GM18499 (cell line): Measurements from ENCODE around the gene PODN.

ENCODE experiments used
- ATAC-seq: cut with Tn5 transposase; IDR thresholded peaks from one replicate; pipeline ENCODE4 v1.9.1; 2021; ENCODE audit warnings: moderate number of reproducible peaks; ENCODE audit not compliant: insufficient read depth, unreplicated experiment

PODN gene

DNA sequence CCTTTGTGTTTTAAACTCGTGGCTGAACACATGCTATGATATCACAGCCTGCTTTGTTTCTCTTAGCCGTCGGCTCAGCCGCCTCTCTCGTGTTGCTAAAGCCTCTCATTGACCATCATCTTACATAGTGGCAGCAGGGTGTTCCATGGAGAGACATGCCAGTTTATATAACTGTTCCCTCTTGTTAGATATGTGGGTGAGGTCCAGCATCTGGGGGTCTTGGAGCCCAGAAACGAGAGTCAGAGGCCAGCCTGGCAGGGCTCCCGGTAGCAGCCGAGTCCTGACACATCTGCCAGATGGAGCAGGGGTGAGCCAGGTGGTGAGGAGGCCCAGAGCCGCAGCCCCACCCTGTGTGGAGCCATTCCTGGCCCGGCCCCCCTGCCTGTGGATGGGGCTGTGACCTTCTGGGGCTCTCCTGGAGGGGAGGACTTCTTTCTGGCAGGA is 11.9 kb downstream of the PODN start:
- ATAC-seq: no peak

DNA sequence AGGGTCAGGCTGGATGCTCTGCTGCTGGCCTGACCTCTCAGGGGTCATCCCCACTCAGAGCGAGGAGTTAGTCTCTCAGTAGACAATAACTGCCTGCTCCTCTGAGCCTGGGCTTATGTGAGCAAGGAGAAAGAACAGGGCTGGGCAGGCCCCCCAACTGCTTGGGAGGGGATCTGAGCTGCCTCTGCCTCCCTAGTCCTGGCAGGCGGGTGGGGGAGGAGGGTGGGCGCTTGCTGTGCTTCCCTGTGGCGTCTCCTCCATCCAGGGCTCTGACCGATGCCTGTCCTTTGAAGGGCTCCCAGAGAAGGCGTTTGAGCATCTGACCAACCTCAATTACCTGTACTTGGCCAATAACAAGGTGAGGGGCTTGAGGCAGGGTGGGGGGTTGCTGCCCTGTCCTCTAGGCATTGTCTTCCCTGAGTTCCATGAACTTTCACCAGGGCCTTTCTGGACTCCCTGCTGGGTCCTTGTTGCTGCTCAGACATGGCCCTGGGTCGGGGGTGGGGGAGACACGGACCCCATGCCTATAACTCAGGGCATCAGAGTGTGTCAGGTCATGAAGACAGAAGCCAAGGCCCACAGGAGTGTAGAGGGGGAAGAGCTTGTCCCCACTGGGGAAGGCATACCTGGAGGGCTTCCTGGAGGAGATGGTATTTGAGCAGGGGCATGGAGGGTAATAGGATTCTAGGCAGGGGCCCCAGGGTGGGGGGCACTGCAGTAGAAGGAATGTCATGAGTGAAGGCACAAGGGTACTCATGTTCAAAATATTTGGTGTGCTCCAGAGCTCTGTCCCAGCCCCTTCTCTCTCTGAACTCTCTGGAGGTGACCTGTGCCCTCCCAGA is 12.5 kb downstream of the PODN start:
- ATAC-seq: no peak

DNA sequence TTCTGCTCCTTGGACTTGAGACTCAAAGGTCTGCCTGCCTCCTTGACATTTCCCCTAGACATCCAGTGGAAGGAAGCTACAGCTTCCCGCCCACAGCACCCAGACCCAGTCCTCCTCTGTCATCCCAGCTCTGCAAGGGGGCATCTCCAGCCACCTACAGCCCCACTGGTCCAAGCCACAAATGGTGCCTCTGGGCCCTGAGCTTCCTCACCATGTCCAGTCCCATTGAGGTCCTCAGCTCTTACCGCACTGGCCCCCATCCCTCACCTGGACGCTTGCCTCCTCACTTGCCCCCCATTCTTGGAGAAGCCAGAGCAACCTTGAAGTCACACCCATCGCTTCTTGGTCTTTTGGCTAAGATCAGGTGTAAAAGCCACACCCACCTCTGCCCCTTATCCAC is 13.2 kb downstream of the PODN start:
- no peak for ATAC-seq

DNA sequence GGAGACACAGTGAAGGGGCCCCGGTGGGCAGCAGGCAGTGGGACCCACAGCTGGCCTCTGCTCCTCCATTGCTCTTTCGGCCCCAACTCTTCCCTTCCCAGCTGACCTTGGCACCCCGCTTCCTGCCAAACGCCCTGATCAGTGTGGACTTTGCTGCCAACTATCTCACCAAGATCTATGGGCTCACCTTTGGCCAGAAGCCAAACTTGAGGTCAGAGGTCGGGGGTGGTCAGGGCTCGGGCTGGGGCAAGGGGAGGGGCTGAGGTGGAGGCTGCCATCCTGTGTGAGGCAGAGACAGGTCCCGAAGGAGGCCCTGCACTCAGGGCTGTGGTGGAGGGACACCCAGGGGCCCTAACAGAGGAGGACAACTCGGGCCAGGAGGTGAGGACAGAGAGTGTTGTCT is 13.7 kb downstream of the PODN start:
- ATAC-seq: no peak

DNA sequence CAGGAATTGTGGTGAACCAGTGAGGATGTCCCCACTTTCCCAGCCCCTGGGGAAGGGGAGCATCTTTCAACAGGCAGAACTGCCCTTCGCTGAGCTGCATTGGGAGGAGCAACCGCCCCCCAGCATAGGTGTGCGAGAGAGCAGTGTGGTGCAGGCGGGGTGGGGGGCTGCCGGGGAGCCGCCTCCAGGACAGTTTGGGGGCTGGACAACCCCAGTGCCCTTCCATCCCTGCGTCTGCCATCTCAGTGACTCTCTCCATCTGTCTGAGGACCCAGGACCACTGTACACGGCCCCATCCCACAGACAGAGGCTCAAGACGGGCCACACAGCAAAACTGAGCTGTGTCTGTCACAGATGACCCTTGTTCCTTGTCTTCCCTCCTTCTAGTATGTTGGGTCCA is 14.2 kb downstream of the PODN start:
- ATAC-seq: no peak

DNA sequence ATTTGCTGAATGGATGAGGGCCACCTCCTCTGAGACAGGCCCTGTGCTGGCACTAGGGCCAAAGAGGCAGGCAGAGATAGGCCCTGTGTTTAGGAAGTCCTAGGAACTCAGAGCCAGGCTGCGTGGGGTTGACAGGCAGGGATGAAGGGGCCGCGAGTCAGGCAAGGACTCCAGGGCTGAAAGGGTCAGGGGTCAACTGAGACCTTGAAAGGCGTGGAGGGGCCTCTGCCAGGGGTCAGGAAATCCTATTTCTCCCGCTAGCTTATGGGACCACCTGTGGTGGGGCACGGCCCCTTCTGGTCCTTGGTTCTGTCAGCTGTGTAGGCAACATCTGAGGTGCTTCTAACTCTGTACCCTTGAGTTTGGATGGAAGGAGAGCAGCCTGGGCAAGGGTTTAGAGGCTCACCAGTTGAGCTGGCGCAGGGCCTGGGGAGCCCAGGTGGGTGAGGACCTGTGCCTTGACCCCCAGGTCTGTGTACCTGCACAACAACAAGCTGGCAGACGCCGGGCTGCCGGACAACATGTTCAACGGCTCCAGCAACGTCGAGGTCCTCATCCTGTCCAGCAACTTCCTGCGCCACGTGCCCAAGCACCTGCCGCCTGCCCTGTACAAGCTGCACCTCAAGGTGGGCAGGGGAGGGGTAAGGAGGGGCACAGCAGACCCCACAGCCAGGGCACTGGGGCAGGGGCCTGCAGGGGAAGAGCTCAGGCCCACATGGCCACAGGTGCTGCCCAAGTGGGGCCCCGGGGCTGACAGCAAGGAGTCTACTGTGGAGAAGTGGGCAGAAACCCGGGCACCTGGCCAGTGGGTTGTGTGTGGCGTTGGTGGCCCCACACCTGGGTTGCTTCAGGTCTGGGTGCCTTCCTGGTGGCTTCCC is 14.9 kb downstream of the PODN start:
- no peak for ATAC-seq

DNA sequence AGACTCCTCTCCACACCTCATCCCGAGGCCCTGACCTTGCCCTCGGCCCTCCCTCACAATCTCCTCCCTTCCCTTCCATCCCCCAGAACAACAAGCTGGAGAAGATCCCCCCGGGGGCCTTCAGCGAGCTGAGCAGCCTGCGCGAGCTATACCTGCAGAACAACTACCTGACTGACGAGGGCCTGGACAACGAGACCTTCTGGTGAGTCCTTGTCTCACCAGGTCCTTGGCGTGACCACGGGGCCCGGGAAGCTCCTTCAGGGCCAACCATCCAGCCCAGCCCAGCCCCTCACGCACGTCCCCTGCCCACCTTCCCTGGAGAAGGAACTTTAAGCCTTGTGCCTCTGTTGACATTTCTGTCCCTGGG is 15.6 kb downstream of the PODN start:
- ATAC-seq: no peak

DNA sequence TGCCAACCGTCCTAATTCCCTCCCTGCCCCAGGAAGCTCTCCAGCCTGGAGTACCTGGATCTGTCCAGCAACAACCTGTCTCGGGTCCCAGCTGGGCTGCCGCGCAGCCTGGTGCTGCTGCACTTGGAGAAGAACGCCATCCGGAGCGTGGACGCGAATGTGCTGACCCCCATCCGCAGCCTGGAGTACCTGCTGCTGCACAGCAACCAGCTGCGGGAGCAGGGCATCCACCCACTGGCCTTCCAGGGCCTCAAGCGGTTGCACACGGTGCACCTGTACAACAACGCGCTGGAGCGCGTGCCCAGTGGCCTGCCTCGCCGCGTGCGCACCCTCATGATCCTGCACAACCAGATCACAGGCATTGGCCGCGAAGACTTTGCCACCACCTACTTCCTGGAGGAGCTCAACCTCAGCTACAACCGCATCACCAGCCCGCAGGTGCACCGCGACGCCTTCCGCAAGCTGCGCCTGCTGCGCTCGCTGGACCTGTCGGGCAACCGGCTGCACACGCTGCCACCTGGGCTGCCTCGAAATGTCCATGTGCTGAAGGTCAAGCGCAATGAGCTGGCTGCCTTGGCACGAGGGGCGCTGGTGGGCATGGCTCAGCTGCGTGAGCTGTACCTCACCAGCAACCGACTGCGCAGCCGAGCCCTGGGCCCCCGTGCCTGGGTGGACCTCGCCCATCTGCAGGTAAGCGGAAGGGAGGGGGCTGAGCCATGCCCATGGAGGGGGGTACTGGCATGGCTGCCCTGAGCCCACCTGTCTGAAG is 16.5 kb downstream of the PODN start:
- ATAC-seq: no peak

DNA sequence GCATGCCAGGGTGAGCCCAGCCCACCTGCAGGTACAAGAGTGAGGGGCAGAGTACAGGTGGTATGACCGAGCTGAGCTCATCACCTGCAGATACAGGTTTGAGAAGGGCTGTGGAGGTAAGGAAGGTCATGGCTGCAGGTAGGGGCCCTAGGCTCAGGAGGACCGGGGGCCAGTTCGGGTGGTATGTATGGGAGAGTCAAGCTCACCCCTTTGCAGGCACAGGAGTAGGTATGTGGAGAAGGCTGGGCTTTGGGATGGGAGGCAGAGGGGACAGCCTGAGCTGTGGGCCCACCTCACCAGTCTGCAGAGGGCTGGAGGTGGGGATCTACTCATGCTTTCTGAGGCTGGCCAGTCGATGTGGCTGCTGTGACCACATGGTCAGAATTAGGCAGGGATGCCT is 17.2 kb downstream of the PODN start:
- no peak for ATAC-seq

DNA sequence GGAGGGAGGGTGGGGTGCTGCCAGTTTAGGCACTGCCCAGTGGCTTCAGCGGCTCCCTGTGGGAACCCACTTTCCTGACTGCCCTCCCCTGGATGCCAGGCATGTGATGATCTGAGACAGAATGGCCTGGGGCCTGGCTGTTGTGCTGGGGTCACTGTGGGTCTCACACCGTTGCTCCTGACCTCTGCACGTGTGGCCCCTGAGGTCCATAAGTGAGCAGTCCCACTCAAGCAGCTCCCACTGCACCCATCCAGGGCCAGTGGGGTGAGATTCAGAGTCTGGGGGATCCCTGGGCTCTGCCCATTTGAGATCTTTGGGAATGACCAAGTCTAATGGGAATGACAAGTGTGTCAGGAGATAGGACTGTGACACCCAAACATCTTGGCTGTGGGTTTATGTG is 18.0 kb downstream of the PODN start:
- ATAC-seq: no peak

DNA sequence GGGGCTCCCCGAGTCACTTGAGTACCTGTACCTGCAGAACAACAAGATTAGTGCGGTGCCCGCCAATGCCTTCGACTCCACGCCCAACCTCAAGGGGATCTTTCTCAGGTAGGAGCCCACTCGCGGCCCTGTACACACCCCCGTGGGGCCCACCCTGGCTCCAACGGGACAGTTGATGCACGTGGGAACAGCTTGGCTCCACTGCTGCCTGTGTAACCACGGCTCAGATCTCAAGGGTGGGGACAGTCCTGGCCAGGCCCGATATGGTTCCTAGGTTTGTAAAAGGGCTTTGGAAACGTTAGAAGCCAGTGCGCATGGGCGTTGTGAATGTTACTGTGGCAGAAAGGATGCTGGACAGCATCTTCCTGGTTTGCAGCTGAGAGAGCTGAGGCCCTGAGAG is 18.8 kb downstream of the PODN start:
- ATAC-seq: no peak

DNA sequence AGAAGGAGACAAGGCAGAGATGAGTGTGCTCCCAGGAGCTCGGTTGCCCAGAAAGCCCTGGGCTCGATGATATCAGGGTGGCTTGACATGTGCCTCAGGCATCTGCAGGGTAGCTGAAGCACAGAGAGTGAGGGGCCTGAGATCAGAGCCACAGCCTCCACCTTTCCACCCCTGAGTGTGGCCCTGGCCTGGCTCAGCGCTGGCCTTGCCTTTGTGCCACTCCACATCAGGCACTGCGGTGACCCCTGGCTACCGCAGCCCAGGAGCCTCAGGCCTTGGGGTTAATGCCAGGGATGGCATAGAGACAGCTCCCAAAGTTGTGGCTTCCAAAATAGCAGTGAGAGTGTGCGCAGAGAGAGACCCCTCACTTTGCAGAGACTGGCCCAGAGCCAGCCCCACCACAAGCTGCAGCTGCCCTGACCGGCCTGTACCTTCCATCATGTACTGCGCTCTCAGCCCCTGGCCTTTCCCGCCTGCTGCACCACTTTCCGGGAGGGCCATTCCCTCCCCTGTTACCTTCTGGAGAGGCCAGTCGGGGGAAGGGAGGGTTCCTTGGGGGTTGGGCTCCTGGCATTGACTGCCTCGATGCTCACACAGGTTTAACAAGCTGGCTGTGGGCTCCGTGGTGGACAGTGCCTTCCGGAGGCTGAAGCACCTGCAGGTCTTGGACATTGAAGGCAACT is 19.5 kb downstream of the PODN start:
- ATAC-seq: no peak

DNA sequence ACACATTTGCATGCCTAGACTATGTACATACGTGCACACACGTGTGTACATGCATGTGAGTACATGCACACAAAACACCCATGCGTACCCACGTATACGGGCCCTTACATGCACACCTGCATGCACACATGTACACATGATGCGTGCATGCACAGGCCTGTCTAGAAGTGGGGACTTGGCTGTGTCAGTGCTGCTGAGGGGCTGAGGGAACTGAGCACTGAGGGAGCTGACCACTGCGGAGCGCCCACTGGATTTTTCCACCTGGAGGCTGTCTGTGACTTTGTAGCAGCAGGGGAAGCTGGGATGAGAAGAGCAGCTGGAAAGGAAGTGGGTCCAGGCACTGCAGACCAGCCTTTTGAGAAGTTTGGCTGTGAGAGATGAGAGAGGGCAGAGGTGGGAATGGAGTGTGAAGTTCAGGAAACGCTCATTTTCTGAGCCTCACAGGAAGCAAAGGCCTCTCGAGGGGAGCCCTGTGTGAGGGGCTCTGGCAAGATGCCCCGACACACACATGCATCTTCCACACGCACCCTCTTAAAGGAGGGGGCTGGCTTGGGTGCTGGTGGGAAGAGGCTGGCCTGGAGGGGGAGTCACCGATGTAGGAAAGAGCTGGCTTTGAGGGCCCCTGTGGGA is 20.9 kb downstream of the PODN start:
- ATAC-seq: no peak

DNA sequence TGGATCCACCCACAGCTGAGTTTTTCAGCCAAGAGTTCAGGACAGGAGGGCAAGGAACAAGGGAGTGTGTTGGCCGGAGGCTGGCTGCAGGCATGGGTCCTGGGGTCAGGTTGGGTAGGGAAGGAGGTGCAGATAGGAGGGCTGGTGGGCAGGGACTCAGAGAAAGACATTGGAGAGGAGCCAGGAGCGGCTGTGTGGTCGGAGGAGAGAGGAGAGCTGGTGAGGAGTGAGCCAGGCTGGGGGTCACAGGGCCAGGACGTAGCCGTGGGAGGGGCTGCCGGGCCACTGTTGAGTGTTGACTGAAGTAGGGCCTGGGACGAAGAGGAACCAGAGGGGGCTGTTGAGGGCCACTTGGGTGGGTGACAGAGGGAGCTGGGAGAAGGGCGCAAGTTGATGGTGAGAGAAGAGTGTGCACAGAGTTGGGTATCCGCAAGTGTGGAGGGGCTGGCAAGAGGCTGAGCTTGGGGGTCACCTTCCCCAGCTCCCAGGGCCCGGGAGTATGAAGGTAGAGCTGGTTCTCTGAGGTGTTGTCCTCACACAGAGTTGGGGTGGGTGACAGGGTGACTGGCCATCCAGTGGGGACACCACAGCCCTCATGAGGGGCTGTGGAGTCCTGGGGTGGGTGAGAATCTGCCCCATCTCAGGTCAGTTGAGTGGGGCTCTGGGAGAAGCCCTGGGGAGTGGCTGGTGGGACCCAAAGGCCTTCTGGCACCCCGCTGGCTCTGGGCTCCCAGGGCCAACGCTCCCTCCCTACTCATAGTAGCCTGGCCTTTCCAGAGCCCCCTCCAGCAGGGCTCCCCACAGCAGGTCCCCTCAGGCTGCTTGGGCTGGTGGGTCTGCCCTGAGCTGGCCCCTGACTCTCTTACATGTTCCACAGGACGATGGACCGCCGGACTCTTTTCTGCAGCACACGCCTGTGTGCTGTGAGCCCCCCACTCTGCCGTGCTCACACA is 21.9 kb downstream of the PODN start:
- no peak for ATAC-seq

DNA sequence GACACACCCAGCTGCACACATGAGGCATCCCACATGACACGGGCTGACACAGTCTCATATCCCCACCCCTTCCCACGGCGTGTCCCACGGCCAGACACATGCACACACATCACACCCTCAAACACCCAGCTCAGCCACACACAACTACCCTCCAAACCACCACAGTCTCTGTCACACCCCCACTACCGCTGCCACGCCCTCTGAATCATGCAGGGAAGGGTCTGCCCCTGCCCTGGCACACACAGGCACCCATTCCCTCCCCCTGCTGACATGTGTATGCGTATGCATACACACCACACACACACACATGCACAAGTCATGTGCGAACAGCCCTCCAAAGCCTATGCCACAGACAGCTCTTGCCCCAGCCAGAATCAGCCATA is 22.6 kb downstream of the PODN start:
- no peak for ATAC-seq

DNA sequence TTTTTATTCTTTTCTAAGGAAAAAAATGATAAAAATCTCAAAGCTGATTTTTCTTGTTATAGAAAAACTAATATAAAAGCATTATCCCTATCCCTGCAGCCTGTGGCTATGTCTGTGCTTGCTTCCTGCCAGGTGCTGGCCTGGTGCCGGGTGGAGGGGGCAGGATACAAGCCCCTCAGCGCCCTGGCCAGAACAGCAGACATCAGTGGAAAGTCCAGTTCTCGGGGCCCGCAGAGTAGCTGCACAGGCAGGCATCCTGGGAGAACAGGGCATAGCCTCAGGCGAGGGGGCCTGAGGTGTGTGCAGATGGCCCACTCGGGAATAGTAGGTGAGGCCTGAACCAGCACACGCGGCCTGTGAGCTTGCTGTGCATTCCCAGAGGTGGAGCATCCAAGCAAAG is 23.4 kb downstream of the PODN start:
- no peak for ATAC-seq

DNA sequence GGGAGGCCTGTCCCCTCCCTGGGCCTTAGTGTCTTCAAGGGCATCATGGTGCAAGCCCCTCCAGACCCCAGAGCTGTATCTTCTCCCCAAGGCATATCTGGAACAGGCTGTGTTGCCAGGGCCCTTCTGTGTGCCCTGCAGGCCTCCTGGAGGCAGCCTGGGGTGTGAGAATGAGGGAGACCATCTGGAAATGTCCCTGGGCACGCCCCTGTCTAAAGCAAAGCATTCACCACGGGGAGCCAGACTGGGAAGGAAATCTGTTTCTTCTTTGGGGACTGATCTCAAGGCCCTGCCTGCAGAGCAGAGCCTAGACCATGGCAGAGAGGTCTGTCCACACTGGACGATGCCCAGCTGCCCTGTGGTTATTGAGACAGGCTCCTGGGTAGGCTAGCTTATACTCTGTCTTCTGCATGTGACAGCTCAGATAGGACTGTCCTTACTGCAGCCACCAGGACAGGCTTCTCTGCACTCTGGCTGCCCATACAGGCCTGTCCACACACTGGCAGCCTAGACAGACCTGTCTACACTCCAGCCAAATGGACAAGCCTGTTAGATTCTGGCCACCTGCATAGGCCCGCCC is 24.6 kb downstream of the PODN start:
- ATAC-seq: no peak
